ENCODE data around the gene RPS16. TPM values are rescaled to one million over a fixed set of nuclear protein-coding genes. Genes with fewer than 3 reads are reported as not detected.

The RPS16 gene
- total RNA-seq, 1 donor from 2014 or later, result 1,065 TPM

DNA sequence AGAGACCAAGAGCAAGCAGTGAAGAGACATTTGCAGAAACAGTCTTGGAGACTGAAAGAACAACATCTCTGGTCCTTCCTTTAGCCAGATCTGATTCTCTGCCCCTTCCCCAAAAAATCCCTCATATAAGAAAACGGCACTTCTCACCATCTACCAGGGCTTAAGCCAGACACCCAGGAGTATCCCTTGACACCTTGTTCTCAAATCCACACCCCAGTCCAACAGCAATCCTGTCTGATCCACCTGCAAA lies 25.0 kb downstream of the RPS16 start:
- peaks cover 58% of the 10 kb centered on the region for H3K4me1 Mint-ChIP-seq (ENCODE audit: low read depth)
- TF ChIP-seq, protein P1, sequence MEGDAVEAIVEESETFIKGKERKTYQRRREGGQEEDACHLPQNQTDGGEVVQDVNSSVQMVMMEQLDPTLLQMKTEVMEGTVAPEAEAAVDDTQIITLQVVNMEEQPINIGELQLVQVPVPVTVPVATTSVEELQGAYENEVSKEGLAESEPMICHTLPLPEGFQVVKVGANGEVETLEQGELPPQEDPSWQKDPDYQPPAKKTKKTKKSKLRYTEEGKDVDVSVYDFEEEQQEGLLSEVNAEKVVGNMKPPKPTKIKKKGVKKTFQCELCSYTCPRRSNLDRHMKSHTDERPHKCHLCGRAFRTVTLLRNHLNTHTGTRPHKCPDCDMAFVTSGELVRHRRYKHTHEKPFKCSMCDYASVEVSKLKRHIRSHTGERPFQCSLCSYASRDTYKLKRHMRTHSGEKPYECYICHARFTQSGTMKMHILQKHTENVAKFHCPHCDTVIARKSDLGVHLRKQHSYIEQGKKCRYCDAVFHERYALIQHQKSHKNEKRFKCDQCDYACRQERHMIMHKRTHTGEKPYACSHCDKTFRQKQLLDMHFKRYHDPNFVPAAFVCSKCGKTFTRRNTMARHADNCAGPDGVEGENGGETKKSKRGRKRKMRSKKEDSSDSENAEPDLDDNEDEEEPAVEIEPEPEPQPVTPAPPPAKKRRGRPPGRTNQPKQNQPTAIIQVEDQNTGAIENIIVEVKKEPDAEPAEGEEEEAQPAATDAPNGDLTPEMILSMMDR (IDR thresholded peaks at IDR 0.05), result no peak

DNA sequence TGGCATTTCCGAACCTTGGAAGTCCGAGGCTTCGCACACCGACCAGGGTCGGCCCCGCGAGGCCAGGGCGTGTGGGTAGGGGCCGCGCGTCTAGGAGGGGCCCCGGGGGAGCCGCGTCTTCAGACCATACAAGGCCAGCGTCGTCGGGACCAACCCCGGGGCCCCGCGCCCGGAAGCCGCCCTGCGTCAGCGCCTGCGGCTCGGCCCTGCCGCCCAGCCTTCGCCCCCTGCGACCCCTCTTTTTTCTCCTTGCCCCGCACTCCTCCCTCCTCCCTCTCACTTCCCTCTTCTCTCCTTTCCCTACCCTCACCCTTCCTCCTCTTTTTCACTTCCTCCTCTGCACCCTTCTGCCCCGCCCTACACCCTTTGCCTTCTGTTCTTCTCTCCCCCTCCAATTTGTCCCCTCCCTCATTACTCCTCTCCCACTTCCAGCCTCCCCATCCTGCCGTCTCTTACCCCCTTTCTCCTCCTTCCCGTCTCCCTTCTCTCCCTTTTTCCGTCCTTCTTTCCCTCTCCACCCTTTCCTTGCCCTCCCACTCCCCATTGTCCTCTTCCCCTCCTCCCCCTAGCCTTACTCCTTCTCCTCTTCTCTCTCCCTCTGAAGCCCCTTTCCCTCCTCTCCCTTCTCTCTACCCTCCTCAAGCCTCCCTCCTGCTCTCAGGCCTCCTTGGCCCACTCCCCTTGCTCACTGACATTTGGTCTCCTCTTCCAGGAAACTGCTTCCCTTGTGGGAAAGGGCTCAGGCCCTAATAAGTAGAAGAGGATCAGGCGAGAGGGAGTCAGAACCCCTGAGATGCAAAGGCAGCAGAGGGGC lies 25.5 kb downstream of the RPS16 start:
- peak overlapping the region; percentile 77 for H3K4me3 Mint-ChIP-seq (ENCODE audit: unreplicated experiment)
- H3K36me3 Mint-ChIP-seq (ENCODE audit: low read depth), result peaks cover 21% of the 10 kb centered on the region
- H3K4me1 Mint-ChIP-seq (ENCODE audit: low read depth), result peaks cover 55% of the 10 kb centered on the region
- TF ChIP-seq, protein P1 (IDR thresholded peaks at IDR 0.05), result no peak
- no peaks in the 10 kb centered on the region for H3K9me3 Mint-ChIP-seq (ENCODE audit: low read depth)
- DNase-seq (ENCODE audit: low spot score), result no peak
- peak overlapping the region; percentile 93 for H3K27ac Mint-ChIP-seq (ENCODE audit: unreplicated experiment)
- H3K27me3 Mint-ChIP-seq (ENCODE audit: low read depth), result no peaks in the 10 kb centered on the region

More for the DNA sequence above, 25.0 kb downstream of the RPS16 start:
- Mint-ChIP-seq H3K4me3 (ENCODE audit: unreplicated experiment) (peak overlapping the region; percentile 77), H3K36me3 (ENCODE audit: low read depth) (peaks cover 22% of the 10 kb centered on the region), H3K9me3 (ENCODE audit: low read depth) (no peaks in the 10 kb centered on the region), H3K27ac (ENCODE audit: unreplicated experiment) (peak overlapping the region; percentile 93), H3K27me3 (ENCODE audit: low read depth) (no peaks in the 10 kb centered on the region)
- no peak for DNase-seq (ENCODE audit: low spot score)

DNA sequence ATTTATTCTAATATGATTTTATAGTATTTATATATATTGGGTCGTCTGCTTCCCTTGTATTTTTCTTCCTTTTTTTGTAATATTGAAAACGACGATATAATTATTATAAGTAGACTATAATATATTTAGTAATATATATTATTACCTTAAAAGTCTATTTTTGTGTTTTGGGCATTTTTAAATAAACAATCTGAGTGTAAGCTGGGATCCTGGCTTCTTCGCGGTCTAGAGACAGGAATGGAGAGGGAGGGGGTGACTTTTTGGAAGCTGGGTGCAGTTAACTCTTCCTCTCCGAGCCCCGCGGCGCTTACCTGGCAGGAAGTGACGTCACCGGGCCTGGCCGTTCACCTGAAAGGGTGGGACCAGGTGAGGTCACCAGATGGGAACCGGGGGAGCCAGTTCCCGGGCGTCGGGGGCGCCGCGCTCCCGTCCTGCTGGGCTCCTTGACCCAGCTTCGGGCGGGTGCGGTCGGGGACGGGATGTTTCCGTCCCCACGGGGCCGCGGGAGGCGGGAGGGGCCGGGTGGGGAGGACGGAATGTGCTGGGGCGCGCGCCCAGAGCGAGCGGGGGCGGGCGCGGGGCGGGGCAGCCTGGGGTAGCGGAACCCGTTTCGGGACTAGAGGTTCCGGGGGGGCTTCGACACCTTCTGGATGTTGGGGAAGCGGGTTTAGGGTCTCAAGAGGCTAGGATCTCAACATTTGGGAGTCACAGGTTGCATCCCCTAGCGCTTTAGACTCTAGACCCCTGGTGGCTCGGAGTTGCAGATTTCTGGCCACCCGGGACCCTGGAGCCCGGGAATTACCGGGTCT lies 26.3 kb downstream of the RPS16 start:
- Mint-ChIP-seq H3K27ac (ENCODE audit: unreplicated experiment) (peak overlapping the region; percentile 94), H3K9me3 (ENCODE audit: low read depth) (no peaks in the 10 kb centered on the region), H3K4me1 (ENCODE audit: low read depth) (peaks cover 53% of the 10 kb centered on the region), H3K4me3 (ENCODE audit: unreplicated experiment) (peak overlapping the region; percentile 90), H3K36me3 (ENCODE audit: low read depth) (peaks cover 18% of the 10 kb centered on the region), H3K27me3 (ENCODE audit: low read depth) (no peaks in the 10 kb centered on the region)
- DNase-seq (ENCODE audit: low spot score), result no peak
- TF ChIP-seq, protein P1 (IDR thresholded peaks at IDR 0.05), result no peak

DNA sequence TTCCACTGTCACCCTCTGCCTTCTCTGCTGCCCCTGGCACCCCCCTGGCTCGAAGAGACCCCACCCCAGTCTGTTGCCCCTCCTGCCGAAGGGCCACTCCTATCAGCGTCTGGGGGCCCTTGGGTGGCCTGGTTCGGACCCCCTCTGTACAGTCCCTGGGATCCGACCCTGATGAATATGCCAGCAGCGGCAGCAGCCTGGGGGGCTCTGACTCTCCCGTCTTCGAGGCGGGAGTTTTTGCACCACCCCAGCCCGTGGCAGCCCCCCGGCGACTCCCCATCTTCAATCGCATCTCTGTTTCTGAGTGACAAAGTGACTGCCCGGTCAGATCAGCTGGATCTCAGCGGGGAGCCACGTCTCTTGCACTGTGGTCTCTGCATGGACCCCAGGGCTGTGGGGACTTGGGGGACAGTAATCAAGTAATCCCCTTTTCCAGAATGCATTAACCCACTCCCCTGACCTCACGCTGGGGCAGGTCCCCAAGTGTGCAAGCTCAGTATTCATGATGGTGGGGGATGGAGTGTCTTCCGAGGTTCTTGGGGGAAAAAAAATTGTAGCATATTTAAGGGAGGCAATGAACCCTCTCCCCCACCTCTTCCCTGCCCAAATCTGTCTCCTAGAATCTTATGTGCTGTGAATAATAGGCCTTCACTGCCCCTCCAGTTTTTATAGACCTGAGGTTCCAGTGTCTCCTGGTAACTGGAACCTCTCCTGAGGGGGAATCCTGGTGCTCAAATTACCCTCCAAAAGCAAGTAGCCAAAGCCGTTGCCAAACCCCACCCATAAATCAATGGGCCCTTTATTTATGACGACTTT lies 27.1 kb downstream of the RPS16 start:
- TF ChIP-seq, protein P1 (IDR thresholded peaks at IDR 0.05), result no peak
- peak overlapping the region; percentile 90 for H3K4me3 Mint-ChIP-seq (ENCODE audit: unreplicated experiment)
- H3K27ac Mint-ChIP-seq (ENCODE audit: unreplicated experiment), result peak overlapping the region; percentile 94
- H3K36me3 Mint-ChIP-seq (ENCODE audit: low read depth), result peaks cover 12% of the 10 kb centered on the region
- no peak for DNase-seq (ENCODE audit: low spot score)
- H3K9me3 Mint-ChIP-seq (ENCODE audit: low read depth), result no peaks in the 10 kb centered on the region
- H3K27me3 Mint-ChIP-seq (ENCODE audit: low read depth), result no peaks in the 10 kb centered on the region
- peaks cover 51% of the 10 kb centered on the region for H3K4me1 Mint-ChIP-seq (ENCODE audit: low read depth)

All from chondrocyte (in vitro differentiated cells).